HL-60 (cell line): ENCODE measurements around the gene ALG1L2.
"Not testable (repeated sequence)": the region's sequence is repeated elsewhere in the genome, so short reads cannot be mapped to it uniquely, and the experiment has no call there.

Experiments used
- DNase-seq, 2 experiments: peaks; one replicate each; pipeline ENCODE4 v3.0.0-alpha.2; 2010 to 2020; ENCODE audit warnings: low read depth in 1 of 2, low spot score in 1 of 2
- H3K27ac ChIP-seq: fragments of 250-450 bp; sonication (Bioruptor Pico); replicated peaks from 2 replicates; pipeline ENCODE4 v1.5.1; 2020; ENCODE audit warnings: mild to moderate bottlenecking, moderate library complexity
- H3K27me3 ChIP-seq: fragments of 250-450 bp; sonication (Bioruptor Pico); 2 replicates; pipeline ENCODE4 v1.5.1; 2021; ENCODE audit warnings: mild to moderate bottlenecking, moderate library complexity; ENCODE audit not compliant: insufficient read depth, poor library complexity, severe bottlenecking
- H3K4me3 ChIP-seq: replicated peaks from 2 replicates; pipeline ENCODE4 v1.5.1; 2011; ENCODE audit warnings: mild to moderate bottlenecking, control low read depth, low read length; ENCODE audit not compliant: insufficient read depth
- POLR2AphosphoS5 ChIP-seq: IDR thresholded peaks from 2 replicates; pipeline ENCODE4 v1.6.1; 2012; ENCODE audit warnings: low read depth
- SPI1 ChIP-seq: IDR thresholded peaks from 2 replicates; pipeline ENCODE4 v1.6.1; 2012; ENCODE audit warnings: low read depth, mild to moderate bottlenecking, borderline replicate concordance
- TF ChIP-seq, protein P1 (sequence below): IDR thresholded peaks from 2 replicates; pipeline ENCODE4 v1.6.1; 2012; ENCODE audit warnings: low read depth; ENCODE audit not compliant: insufficient replicate concordance
- TF ChIP-seq, protein P2 (sequence below): IDR thresholded peaks from one replicate; pipeline ENCODE4 v1.5.1; 2011; ENCODE audit warnings: low read length, control low read depth, inconsistent platforms; ENCODE audit not compliant: insufficient read depth

Gene ALG1L2

DNA sequence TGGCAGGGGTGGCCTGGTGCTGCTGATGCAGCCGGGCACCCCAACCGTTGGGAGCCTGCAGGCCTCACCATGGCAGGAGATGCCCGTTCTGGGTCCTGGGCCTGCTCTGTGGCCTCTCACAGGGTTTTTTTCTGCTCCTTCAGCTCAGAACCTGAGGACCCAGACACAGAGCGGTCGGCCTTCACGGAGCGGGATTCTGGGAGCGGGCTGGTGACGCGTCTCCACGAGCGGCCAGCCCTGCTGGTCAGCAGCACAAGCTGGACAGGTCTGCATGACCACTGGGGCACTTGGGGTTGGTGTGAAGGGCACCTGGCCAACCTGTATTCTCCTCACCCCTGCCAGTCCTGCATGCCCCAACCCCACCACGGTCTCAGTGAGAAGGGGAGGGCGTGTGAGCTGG, 10.3 kb downstream of the ALG1L2 start:
- H3K27ac ChIP-seq, result no peak overlapping the region
- no peaks in the 10 kb centered on the region for H3K27me3 ChIP-seq
- DNase-seq, result no peak
- no peak overlapping the region for H3K4me3 ChIP-seq
- TF ChIP-seq, protein P1, sequence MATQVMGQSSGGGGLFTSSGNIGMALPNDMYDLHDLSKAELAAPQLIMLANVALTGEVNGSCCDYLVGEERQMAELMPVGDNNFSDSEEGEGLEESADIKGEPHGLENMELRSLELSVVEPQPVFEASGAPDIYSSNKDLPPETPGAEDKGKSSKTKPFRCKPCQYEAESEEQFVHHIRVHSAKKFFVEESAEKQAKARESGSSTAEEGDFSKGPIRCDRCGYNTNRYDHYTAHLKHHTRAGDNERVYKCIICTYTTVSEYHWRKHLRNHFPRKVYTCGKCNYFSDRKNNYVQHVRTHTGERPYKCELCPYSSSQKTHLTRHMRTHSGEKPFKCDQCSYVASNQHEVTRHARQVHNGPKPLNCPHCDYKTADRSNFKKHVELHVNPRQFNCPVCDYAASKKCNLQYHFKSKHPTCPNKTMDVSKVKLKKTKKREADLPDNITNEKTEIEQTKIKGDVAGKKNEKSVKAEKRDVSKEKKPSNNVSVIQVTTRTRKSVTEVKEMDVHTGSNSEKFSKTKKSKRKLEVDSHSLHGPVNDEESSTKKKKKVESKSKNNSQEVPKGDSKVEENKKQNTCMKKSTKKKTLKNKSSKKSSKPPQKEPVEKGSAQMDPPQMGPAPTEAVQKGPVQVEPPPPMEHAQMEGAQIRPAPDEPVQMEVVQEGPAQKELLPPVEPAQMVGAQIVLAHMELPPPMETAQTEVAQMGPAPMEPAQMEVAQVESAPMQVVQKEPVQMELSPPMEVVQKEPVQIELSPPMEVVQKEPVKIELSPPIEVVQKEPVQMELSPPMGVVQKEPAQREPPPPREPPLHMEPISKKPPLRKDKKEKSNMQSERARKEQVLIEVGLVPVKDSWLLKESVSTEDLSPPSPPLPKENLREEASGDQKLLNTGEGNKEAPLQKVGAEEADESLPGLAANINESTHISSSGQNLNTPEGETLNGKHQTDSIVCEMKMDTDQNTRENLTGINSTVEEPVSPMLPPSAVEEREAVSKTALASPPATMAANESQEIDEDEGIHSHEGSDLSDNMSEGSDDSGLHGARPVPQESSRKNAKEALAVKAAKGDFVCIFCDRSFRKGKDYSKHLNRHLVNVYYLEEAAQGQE, result no peak
- TF ChIP-seq, protein P2, sequence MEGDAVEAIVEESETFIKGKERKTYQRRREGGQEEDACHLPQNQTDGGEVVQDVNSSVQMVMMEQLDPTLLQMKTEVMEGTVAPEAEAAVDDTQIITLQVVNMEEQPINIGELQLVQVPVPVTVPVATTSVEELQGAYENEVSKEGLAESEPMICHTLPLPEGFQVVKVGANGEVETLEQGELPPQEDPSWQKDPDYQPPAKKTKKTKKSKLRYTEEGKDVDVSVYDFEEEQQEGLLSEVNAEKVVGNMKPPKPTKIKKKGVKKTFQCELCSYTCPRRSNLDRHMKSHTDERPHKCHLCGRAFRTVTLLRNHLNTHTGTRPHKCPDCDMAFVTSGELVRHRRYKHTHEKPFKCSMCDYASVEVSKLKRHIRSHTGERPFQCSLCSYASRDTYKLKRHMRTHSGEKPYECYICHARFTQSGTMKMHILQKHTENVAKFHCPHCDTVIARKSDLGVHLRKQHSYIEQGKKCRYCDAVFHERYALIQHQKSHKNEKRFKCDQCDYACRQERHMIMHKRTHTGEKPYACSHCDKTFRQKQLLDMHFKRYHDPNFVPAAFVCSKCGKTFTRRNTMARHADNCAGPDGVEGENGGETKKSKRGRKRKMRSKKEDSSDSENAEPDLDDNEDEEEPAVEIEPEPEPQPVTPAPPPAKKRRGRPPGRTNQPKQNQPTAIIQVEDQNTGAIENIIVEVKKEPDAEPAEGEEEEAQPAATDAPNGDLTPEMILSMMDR, result no peak
- TF ChIP-seq POLR2AphosphoS5 (no peak), SPI1 (no peak)

DNA sequence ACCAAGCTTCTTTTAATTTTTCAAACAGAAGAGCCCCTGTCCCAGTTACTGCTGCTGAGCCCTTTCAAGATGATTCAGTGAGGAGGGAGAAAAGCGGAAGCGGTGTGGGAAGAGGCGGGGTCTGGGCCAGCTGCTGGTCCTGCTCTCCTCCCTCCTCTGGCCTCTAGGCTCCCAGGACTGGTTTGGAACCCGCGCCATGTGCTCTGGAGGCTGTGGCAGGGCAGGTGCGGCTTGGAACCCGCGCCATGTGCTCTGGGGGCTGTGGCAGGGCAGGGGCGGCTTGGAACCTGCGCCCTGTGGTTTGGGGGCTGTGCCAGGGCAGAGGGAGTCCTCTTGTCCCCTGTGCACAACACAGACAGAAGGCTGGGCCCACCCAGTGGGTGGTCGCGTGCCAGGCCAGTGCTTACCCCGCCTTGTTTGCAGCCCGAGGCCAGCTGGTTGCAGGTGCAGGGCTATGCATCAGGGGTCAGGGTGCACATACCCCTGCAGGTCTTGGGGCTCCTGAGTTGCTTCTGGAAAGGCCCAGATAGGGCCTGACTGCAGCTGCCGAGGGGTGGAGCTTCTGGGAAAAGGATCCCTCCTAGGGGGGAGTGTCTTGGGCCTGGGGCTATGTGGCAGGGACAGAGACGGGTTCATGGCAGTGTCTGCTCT, 12.2 kb downstream of the ALG1L2 start:
- TF ChIP-seq, protein P2, result no peak
- TF ChIP-seq POLR2AphosphoS5 (peak; percentile 61), SPI1 (peak; percentile 95)
- Histone ChIP-seq H3K4me3 (peak overlapping the region; percentile 20), H3K27ac (peak overlapping the region; percentile 73), H3K27me3 (no peaks in the 10 kb centered on the region)
- peak; percentile 38 to 89 for DNase-seq

DNA sequence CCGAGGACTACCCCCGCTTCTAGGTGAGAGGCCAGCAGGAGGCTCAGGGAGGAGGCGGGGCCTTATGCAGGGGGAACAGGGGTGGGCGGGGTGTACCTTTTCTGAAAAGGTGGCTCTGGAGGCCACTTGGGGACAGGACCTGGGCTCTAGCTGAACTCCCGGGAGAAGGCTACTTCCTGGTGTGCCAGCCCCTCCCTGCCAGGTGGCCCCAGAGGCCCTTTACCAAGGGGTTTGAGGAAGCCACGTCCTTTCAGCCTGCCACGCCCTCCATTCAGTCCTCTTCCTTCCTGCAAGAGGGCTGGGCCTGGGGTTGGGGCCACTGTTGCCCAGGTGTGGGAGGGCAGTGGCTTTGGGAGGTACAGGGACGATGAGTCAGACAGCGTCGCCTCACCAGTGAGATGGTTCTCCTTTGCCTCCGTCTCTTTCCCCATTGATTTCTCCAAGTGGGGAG, 12.9 kb downstream of the ALG1L2 start:
- DNase-seq, result peak; percentile 70 to 87
- H3K27ac ChIP-seq, result peak overlapping the region; percentile 73
- H3K4me3 ChIP-seq, result peak overlapping the region; percentile 6; the same call in 1 of the 2 replicates
- not testable (repeated sequence) for H3K27me3 ChIP-seq
- TF ChIP-seq SPI1, result peak; percentile 16; the same call in 1 of the 2 replicates

DNA sequence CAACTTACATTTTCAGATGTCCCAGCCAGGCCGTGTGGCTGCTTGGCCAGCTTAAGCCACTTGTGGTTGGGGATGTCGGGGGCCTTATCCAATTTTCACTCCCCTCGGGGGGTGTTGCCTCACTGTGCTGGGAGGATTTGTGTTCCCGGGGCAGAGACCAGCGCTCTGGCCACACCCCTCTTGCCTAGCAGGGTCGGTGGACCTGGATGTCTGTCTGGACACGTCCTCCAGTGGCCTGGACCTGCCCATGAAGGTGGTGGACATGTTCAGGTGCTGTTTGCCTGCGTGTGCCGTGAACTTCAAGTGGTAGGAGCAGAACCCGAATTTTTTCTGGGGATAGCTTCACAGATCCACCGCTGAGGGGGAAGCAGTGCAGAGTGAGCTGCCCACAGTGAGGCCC, 14.2 kb downstream of the ALG1L2 start:
- H3K4me3 ChIP-seq, DNase-seq, H3K27ac ChIP-seq, H3K27me3 ChIP-seq: not testable (repeated sequence)

DNA sequence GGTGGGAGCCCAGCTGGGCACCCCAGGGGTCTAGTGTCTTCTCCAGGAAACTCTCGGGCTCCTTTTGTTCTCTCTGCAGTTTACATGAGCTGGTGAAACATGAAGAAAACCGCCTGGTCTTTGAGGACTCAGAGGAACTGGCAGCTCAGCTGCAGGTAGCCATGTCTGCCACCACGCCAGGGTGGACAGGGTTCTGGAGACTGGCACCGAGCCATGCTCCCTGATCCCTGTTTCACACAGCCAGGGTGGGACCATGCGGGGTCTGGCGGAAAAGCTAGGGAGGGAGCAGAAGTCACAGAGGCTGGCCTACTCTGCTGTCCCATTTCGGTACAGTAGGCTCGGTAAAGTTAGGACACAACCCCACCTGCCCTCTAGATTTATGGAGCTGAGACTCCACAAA, 15.5 kb downstream of the ALG1L2 start:
- not testable (repeated sequence) for H3K27ac ChIP-seq, H3K27me3 ChIP-seq, DNase-seq, H3K4me3 ChIP-seq

DNA sequence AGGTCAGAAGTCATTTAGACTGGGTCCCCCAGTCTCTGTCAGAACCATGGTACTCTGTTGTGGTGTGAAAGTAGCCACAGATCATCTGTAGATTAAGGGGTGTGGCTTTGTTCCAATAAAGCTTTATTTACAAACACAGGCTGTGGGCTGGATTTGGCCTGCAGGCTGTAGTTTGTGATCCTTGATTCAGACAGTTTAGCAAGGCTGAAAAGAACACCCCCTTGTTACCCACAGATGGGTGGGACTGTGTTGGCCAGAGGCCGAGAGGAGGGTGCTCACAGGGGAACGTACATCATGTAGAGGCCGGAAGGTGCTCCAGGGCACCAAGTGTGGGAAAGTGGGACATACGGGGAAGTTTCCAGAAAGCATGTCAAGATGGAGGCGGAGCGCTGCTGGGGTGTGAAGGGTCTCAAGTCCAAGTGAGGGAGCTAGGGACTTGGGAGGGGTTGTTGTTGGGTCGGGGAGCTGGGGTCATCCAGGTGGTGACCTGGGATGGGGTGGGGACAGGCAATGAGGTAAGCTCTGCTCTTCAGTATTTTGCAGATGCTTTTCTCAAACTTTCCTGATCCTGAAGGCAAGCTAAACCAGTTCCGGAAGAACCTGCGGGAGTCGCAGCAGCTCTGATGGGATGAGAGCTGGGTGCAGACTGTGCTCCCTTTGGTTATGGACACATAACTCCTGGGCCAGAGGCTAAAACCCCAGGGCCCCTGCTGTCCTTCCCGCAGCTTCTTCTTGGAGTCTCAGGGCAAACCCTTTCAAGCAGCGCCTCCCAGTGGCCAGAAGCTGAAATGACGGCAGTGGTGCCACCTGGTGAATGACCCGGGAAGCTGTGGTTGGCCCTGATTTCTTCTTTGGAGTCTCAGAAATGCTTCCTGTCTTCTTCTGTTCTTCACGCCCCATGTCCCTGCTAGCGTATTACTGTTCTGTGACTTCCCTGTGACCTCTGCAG, 16.3 kb downstream of the ALG1L2 start:
- not testable (repeated sequence) for H3K4me3 ChIP-seq, H3K27ac ChIP-seq, H3K27me3 ChIP-seq
- peak in 1 of 2 experiments; percentile 69 for DNase-seq

DNA sequence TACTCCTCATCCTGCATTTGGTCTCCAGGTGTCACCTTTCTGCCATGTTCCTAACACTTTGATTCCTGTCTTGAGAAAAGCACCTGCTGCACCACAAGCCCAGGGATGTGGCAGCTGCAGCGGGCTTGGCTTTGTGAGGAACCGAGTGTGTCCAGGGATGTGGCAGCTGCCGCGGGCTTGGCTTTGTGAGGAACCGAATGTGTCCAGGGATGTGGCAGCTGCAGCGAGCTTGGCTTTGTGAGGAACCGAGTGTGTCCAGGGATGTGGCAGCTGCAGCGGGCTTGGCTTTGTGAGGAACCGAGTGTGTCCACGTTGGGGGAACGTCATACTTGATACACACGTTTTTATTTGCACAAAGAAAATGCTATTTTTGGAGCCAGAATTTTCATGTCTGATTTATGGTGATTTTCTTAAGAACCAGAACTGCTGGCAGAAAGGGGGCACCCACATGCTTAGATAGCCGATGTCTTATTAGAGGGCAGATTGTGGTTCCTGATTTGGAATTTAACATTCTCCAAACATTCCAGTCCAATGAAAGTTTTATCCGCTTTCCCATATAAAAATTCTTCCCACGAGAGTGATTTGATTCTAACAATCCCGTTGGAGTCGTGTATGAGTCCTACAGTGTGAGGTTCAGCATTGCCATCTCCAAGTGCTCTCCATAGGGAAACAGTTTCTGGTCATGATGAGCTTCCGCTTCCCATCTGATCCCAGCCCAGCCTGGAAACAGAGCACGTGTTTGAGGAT, 17.2 kb downstream of the ALG1L2 start:
- not testable (repeated sequence) for H3K27ac ChIP-seq, DNase-seq, H3K27me3 ChIP-seq, H3K4me3 ChIP-seq

DNA sequence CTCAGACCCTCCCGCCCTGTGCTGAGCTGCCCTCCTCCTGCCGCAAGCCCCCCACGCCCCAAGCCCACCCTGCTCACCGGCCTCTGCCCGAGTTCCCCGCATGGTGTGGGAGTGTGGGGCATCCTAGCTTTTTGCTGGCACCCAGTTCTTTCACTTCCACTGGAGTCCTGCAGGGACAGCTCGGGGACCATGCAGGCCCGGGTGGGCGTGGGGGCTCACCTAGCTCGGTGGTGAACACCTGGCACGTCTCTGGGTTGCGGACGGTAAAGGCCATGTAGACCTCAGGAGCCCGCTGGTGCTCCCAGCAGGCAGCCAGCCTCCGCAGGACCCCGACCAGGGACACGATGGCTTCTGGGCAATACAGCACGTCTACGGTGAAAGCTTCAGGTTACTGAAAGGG, 20.9 kb downstream of the ALG1L2 start:
- H3K4me3 ChIP-seq, DNase-seq, H3K27ac ChIP-seq, H3K27me3 ChIP-seq: not testable (repeated sequence)

DNA sequence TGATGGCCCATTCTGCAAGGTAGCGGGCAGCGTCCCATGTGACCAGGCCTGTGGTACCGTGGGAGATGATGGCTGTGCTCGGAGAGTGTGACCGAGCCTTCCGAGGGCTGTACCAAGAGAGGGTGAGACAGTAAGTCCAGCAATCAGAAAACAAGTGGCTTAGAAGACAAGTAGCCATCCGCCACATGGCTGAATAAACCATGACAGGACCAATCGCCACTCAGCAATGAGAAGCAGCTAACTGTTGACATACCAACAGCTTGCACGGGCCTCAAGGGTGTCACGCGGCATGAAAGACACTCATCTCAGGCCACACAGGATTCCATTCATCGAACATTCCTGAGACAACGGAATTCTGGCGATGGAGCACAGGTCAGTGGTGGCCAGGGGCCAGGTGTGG, 22.6 kb downstream of the ALG1L2 start:
- not testable (repeated sequence) for H3K27ac ChIP-seq, H3K27me3 ChIP-seq, H3K4me3 ChIP-seq, DNase-seq
